SK-N-SH (cell line): ENCODE measurements around the gene FTCD. TPM values are rescaled to one million over a fixed set of nuclear protein-coding genes. Genes with fewer than 3 reads are reported as not detected.

Source experiments
- CTCF ChIA-PET: fragments of 300-600, 350-600 bp; formaldehyde crosslinking; extraction: SDS; loops from one replicate; lab custom pipeline; 2021; lab: Yijun Ruan, JAX
- POLR2A ChIA-PET: fragments of 350-600 bp; sonication (Branson Sonifier 250); formaldehyde crosslinking; extraction: SDS; loops from one replicate; lab custom pipeline; 2020; ENCODE audit warnings: antibody characterized with exemption, inconsistent platforms; lab: Yijun Ruan, JAX
- DNase-seq: peaks from one replicate; pipeline ENCODE4 v3.0.0; 2012
- H2AFZ ChIP-seq: fragments of 200-600 bp; sonication (generic); 2 replicates; pipeline ENCODE4 v1.8.1; 2016; ENCODE audit warnings: antibody characterized with exemption, mild to moderate bottlenecking, low read depth
- H3F3A ChIP-seq: fragments of 200-600 bp; sonication (generic); replicated peaks from 2 replicates; pipeline ENCODE3; 2016; ENCODE audit warnings: antibody characterized with exemption, mild to moderate bottlenecking; ENCODE audit not compliant: insufficient read depth
- H3K27ac ChIP-seq, 2 experiments: fragments of 200-500 bp in 1 of 2; fragments of 200-600 bp in 1 of 2; sonication (Bioruptor generic) in 1 of 2; sonication (generic), shearing (Covaris generic) in 1 of 2; 2 replicates each; pipeline versions ENCODE4 v1.5.1 to v1.6.1; 2014 to 2016; ENCODE audit warnings: low read depth in 2 of 2, inconsistent platforms in 1 of 2, low read length in 1 of 2, mild to moderate bottlenecking in 1 of 2, mixed read lengths in 1 of 2
- H3K27me3 ChIP-seq: fragments of 200-600 bp; sonication (generic), shearing (Covaris generic); 2 replicates; pipeline ENCODE4 v1.6.1; 2016; ENCODE audit warnings: mixed run types; ENCODE audit not compliant: insufficient read depth
- H3K36me3 ChIP-seq, 2 experiments: fragments of 200-500 bp in 1 of 2; fragments of 200-600 bp in 1 of 2; sonication (Bioruptor generic) in 1 of 2; sonication (generic) in 1 of 2; replicated peaks in 1 of 2; 2 replicates each; pipeline versions ENCODE3 to v1.5.1; 2014 to 2016; ENCODE audit warnings: low read length in 1 of 2, mild to moderate bottlenecking in 1 of 2; ENCODE audit not compliant: insufficient read depth in 2 of 2, control insufficient read depth in 1 of 2
- H3K4me1 ChIP-seq, 2 experiments: fragments of 200-500 bp in 1 of 2; fragments of 200-600 bp in 1 of 2; sonication (Bioruptor generic) in 1 of 2; sonication (generic), shearing (Covaris generic) in 1 of 2; 2 replicates each; pipeline versions ENCODE4 v1.5.1 to v1.6.1; 2014 to 2016; ENCODE audit warnings: low read depth in 1 of 2, low read length in 1 of 2, mixed run types in 1 of 2; ENCODE audit not compliant: insufficient read depth in 2 of 2, control insufficient read depth in 1 of 2
- H3K4me2 ChIP-seq: fragments of 200-600 bp; sonication (generic), shearing (Covaris generic); 2 replicates; pipeline ENCODE4 v1.6.1; 2017; ENCODE audit warnings: mixed run types
- H3K4me3 ChIP-seq, 2 experiments: fragments of 200-500 bp in 1 of 2; fragments of 200-600 bp in 1 of 2; sonication (Bioruptor generic) in 1 of 2; sonication (generic), shearing (Covaris generic) in 1 of 2; 2 replicates each; pipeline versions ENCODE4 v1.5.1 to v1.8.1; 2014 to 2016; ENCODE audit warnings: low read depth in 2 of 2, inconsistent platforms in 1 of 2, low read length in 1 of 2, mild to moderate bottlenecking in 1 of 2, mixed read lengths in 1 of 2, moderate library complexity in 1 of 2
- H3K79me2 ChIP-seq: fragments of 200-600 bp; sonication (generic); 2 replicates; pipeline ENCODE4 v1.8.1; 2017; ENCODE audit warnings: mild to moderate bottlenecking; ENCODE audit not compliant: insufficient read depth
- H3K9ac ChIP-seq: fragments of 200-600 bp; sonication (generic); 2 replicates; pipeline ENCODE4 v1.6.1; 2017; ENCODE audit warnings: mixed run types
- H3K9me2 ChIP-seq: fragments of 200-600 bp; sonication (generic); 2 replicates; pipeline ENCODE4 v1.6.1; 2017; ENCODE audit warnings: mixed run types
- H3K9me3 ChIP-seq: fragments of 200-600 bp; sonication (generic); 2 replicates; pipeline ENCODE4 v1.6.1; 2017; ENCODE audit warnings: mixed run types, mild to moderate bottlenecking, moderate library complexity
- H4K20me1 ChIP-seq: fragments of 200-600 bp; sonication (generic); 2 replicates; pipeline ENCODE4 v1.6.1; 2017; ENCODE audit warnings: mild to moderate bottlenecking, mixed run types; ENCODE audit not compliant: insufficient read depth
- CHD2 ChIP-seq: fragments of 150-350 bp; IDR thresholded peaks from 2 replicates; pipeline ENCODE4 v1.6.1; 2018; ENCODE audit warnings: low read length; ENCODE audit not compliant: partially characterized antibody
- CTCF ChIP-seq: fragments of 200-600 bp; sonication (generic); IDR thresholded peaks from 2 replicates; pipeline ENCODE4 v1.6.1; 2017; ENCODE audit warnings: antibody characterized with exemption, mild to moderate bottlenecking, moderate library complexity
- ELF1 ChIP-seq: IDR thresholded peaks from 2 replicates; pipeline ENCODE4 v1.4.0; 2012
- JUND ChIP-seq: IDR thresholded peaks from 2 replicates; pipeline ENCODE4 v1.4.0; 2012
- MAX ChIP-seq: IDR thresholded peaks from 2 replicates; pipeline ENCODE4 v1.4.0; 2012; ENCODE audit warnings: low read depth
- NRF1 ChIP-seq: IDR thresholded peaks from 2 replicates; pipeline ENCODE4 v1.6.1; 2012; ENCODE audit warnings: low read depth, mild to moderate bottlenecking, low read length
- RAD21 ChIP-seq: IDR thresholded peaks from 2 replicates; pipeline ENCODE4 v1.6.1; 2012; ENCODE audit warnings: mild to moderate bottlenecking, low read length
- RFX5 ChIP-seq: IDR thresholded peaks from 2 replicates; pipeline ENCODE4 v1.6.1; 2012; ENCODE audit warnings: mild to moderate bottlenecking, improper control_type of control experiment, low read length
- TCF12 ChIP-seq: IDR thresholded peaks from 2 replicates; pipeline ENCODE4 v1.4.0; 2012
- USF1 ChIP-seq: IDR thresholded peaks from 2 replicates; pipeline ENCODE4 v1.4.0; 2012; ENCODE audit warnings: low read depth, borderline replicate concordance
- YY1 ChIP-seq: IDR thresholded peaks from 2 replicates; pipeline ENCODE4 v1.4.0; 2012; ENCODE audit warnings: low read depth, mild to moderate bottlenecking
- WGBS: methylation state at CpG from one replicate; pipeline ENCODE4 v1.1.6; 2017; ENCODE audit warnings: low lambda C conversion rate; 5-methylcytosine and 5-hydroxymethylcytosine counted together
- polyA plus RNA-seq, 3 experiments: library from polyadenylated mRNA; depleted of rRNA; stranded (reverse); fragments of >200 nt; gene quantifications; 2 replicates each; pipeline ENCODE4 v1.2.3, GENCODE V29; 2012

FTCD gene
- polyA plus RNA-seq, 1 of the 3 experiments (the other 2 are of a cell fraction), result 0.33 TPM

- POLR2A ChIA-PET, result interaction anchor here (1.3 kb wide), 1 partner anchor 14 kb away, joined by 3 read pairs; no protein-coding TSS in a partner anchor
- peaks cover 0 to 14% of the 10 kb centered on the region in 2 experiments; a peak in 1 of 4 replicates for H3K4me1 ChIP-seq
- H3K27ac ChIP-seq, result no peak overlapping the region
- no peak overlapping the region for H3K9ac ChIP-seq
- H3K9me2 ChIP-seq, result no peaks in the 10 kb centered on the region
- DNase-seq, result peak; percentile 28
- H4K20me1 ChIP-seq, result peaks cover 4% of the 10 kb centered on the region; the same call in 1 of the 2 replicates
- TF ChIP-seq USF1 (no peak), YY1 (no peak), JUND (no peak), MAX (no peak), RFX5 (no peak), TCF12 (no peak), CTCF (no peak), RAD21 (no peak), CHD2 (no peak), NRF1 (no peak)
- no peaks in the 10 kb centered on the region for H3F3A ChIP-seq
- H3K4me2 ChIP-seq, result no peak overlapping the region
- 79% methylated on average over 2 of the region's 4 CpGs for WGBS
- H3K27me3 ChIP-seq, result no peaks in the 10 kb centered on the region
- H3K79me2 ChIP-seq, result peaks cover 10% of the 10 kb centered on the region
- CTCF ChIA-PET, result interaction anchor here (0.8 to 1.9 kb wide), 3 partner anchors 17 to 142 kb away, joined by 3 to 6 read pairs (median 4); partner anchors contain the start of gene COL6A2
- H3K4me3 ChIP-seq, result no peak overlapping the region
- no peaks in the 10 kb centered on the region for H3K9me3 ChIP-seq
- H3K36me3 ChIP-seq, result peaks cover 25 to 48% of the 10 kb centered on the region in 2 experiments
- H2AFZ ChIP-seq, result no peak overlapping the region
Measured at GRCh38 chr21:46114963-46115362, 40.4 kb downstream of the FTCD start.

GRCh38 chr21:46113497-46114176 is 41.7 kb downstream of the FTCD start:
- peaks cover 23% of the 10 kb centered on the region for H3K79me2 ChIP-seq
- peaks cover 25 to 38% of the 10 kb centered on the region in 2 experiments for H3K36me3 ChIP-seq
- peak; percentile 14 for DNase-seq
- H3K27me3 ChIP-seq, result no peaks in the 10 kb centered on the region
- TF ChIP-seq ELF1, result no peak
- WGBS, result 98% methylated on average over 16 of the region's 16 CpGs
- ChIA-PET CTCF (interaction anchor here (0.7 to 1.9 kb wide), 2 partner anchors 30 to 118 kb away, joined by 3 to 6 read pairs; no protein-coding TSS in a partner anchor), POLR2A (no interaction called here)
- peaks cover 0 to 27% of the 10 kb centered on the region in 2 experiments; a peak in 1 of 4 replicates for H3K4me1 ChIP-seq
- H4K20me1 ChIP-seq, result peaks cover 12% of the 10 kb centered on the region
- H3K9ac ChIP-seq, result no peak overlapping the region
- H3K9me3 ChIP-seq, result no peaks in the 10 kb centered on the region
- no peaks in the 10 kb centered on the region for H3F3A ChIP-seq
- no peak overlapping the region for H3K27ac ChIP-seq
- no peak overlapping the region for H3K4me2 ChIP-seq
- no peak overlapping the region for H3K4me3 ChIP-seq
- no peak overlapping the region for H2AFZ ChIP-seq
- no peaks in the 10 kb centered on the region for H3K9me2 ChIP-seq
